H1 (cell line): ENCODE measurements around the gene AIFM1.

Experiments used
- CBX5 ChIP-seq: fragments of 300-800, 300-1000 bp; sonication (generic); IDR thresholded peaks from 2 replicates; pipeline ENCODE4 v1.7.1; 2016; ENCODE audit warnings: antibody characterized with exemption, low read length, low read depth
- CHD2 ChIP-seq: IDR thresholded peaks from 2 replicates; pipeline ENCODE4 v1.6.1; 2012; ENCODE audit warnings: low read length, improper control_type of control experiment
- CREB1 ChIP-seq: IDR thresholded peaks from 2 replicates; pipeline ENCODE4 v1.6.1; 2012; ENCODE audit warnings: inconsistent platforms
- CTCF ChIP-seq, 3 experiments: IDR thresholded peaks; 1 replicate in 2 of 3; 2 replicates in 1 of 3; pipeline versions ENCODE4 v1.5.1 to v1.6.1; 2011; ENCODE audit warnings: low read length in 3 of 3, mild to moderate bottlenecking in 3 of 3, inconsistent platforms in 2 of 3, low read depth in 1 of 3, moderate library complexity in 1 of 3; ENCODE audit not compliant: insufficient read depth in 1 of 3; ENCODE audit errors: control extremely low read depth in 1 of 3
- EP300 ChIP-seq, 2 experiments: IDR thresholded peaks; 1 replicate in 1 of 2; 2 replicates in 1 of 2; pipeline ENCODE4 v1.6.1; 2011 to 2012; ENCODE audit warnings: low read depth in 2 of 2, low read length in 2 of 2, mild to moderate bottlenecking in 2 of 2, borderline replicate concordance in 1 of 2, inconsistent platforms in 1 of 2, moderate library complexity in 1 of 2
- HDAC6 ChIP-seq: IDR thresholded peaks from one replicate; pipeline ENCODE4 v1.7.1; 2012; ENCODE audit warnings: low read depth, mild to moderate bottlenecking, inconsistent platforms, low read length, moderate library complexity
- JUN ChIP-seq: IDR thresholded peaks from 2 replicates; pipeline ENCODE4 v1.6.1; 2011; ENCODE audit warnings: low read depth, mild to moderate bottlenecking, improper control_type of control experiment, low read length
- KDM1A ChIP-seq: fragments of 200-600, 300-600 bp; sonication (generic); IDR thresholded peaks from 2 replicates; pipeline ENCODE4 v1.7.1; 2016; ENCODE audit warnings: mild to moderate bottlenecking, low read length, borderline replicate concordance
- POLR2A ChIP-seq, 2 experiments: IDR thresholded peaks; 1 replicate in 1 of 2; 2 replicates in 1 of 2; pipeline ENCODE4 v1.6.1; 2011; ENCODE audit warnings: low read depth in 2 of 2, low read length in 2 of 2, mild to moderate bottlenecking in 2 of 2; ENCODE audit errors: control extremely low read depth in 1 of 2
- POLR2AphosphoS5 ChIP-seq: IDR thresholded peaks from 2 replicates; pipeline ENCODE4 v1.6.1; 2011; ENCODE audit warnings: low read depth, low read length
- RAD21 ChIP-seq, 2 experiments: IDR thresholded peaks in 1 of 2; conservative IDR thresholded peaks in 1 of 2; 2 replicates each; pipeline ENCODE4 v1.6.1; 2011; ENCODE audit warnings: low read depth in 2 of 2, low read length in 2 of 2, improper control_type of control experiment in 1 of 2, inconsistent platforms in 1 of 2, mild to moderate bottlenecking in 1 of 2, moderate library complexity in 1 of 2
- USF2 ChIP-seq: IDR thresholded peaks from 2 replicates; pipeline ENCODE4 v1.6.1; 2011; ENCODE audit warnings: low read length, improper control_type of control experiment

GRCh38 chrX:130121505-130121800 is 44.2 kb downstream of the AIFM1 start:
- TF ChIP-seq CTCF (IDR thresholded peaks at IDR 0.05; ENCODE audit: control extremely low read depth in 1 of 3, insufficient read depth in 1 of 3, low read depth in 1 of 3, low read length in 3 of 3) = no peak
- no peak for TF ChIP-seq HDAC6
- no peak for TF ChIP-seq CBX5
- TF ChIP-seq USF2 = no peak
- no peak for TF ChIP-seq KDM1A
- TF ChIP-seq POLR2AphosphoS5 = no peak
- no peak for TF ChIP-seq RAD21 (IDR thresholded peaks at IDR 0.05 in 1 of 2, conservative IDR thresholded peaks at IDR 0.05 in 1 of 2; ENCODE audit: low read depth in 2 of 2, low read length in 2 of 2)
- no peak for TF ChIP-seq POLR2A (IDR thresholded peaks at IDR 0.05; ENCODE audit: control extremely low read depth in 1 of 2, low read depth in 2 of 2, low read length in 2 of 2)
- no peak for TF ChIP-seq CHD2
- TF ChIP-seq EP300 (IDR thresholded peaks at IDR 0.05; ENCODE audit: borderline replicate concordance in 1 of 2, low read depth in 2 of 2, low read length in 2 of 2) = no peak
- no peak for TF ChIP-seq CREB1
- TF ChIP-seq JUN = no peak
